GM18505 (cell line): ENCODE measurements around the gene RBMS3.

Experiments used
- ATAC-seq: cut with Tn5 transposase; IDR thresholded peaks from one replicate; pipeline ENCODE4 v1.9.1; 2021; ENCODE audit not compliant: unreplicated experiment
- POLR2A ChIP-seq: IDR thresholded peaks from 4 replicates; pipeline ENCODE4 v1.6.1; 2011; ENCODE audit warnings: borderline replicate concordance; ENCODE audit not compliant: insufficient read depth, insufficient read length; ENCODE audit errors: extremely low read depth

Gene RBMS3

GRCh38 chr3:29880809-29881208 is 599.9 kb downstream of the RBMS3 start:
- no peak for TF ChIP-seq POLR2A
- ATAC-seq = no peak

- ATAC-seq = no peak
- TF ChIP-seq POLR2A = no peak
Observed at GRCh38 chr3:29887451-29887850, 606.6 kb downstream of the RBMS3 start.

- no peak for ATAC-seq
- no peak for TF ChIP-seq POLR2A
Observed at GRCh38 chr3:29889215-29889614, 608.3 kb downstream of the RBMS3 start.

DNA sequence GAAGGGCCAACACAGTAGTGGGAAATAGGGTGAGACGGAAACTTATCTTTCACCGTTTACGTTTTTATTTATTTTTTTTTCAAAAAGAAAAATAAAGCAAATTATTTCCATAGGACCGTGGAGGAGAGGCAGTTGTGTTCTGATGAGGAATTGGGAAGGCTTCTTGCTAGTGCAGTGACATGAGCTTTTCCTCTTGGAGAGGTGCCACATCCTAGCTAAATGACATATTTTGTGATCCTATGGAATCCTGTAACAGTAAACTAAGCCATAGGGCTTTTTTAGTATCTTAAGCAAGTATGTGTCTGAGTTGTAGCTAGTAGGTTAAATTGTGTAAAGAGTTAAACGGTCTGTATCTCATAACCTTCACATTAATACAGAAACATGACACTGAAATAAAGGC is 609.9 kb downstream of the RBMS3 start:
- TF ChIP-seq POLR2A = no peak
- ATAC-seq = no peak

- no peak for TF ChIP-seq POLR2A
- ATAC-seq = no peak
Observed at GRCh38 chr3:29892976-29893554, 612.2 kb downstream of the RBMS3 start.

DNA sequence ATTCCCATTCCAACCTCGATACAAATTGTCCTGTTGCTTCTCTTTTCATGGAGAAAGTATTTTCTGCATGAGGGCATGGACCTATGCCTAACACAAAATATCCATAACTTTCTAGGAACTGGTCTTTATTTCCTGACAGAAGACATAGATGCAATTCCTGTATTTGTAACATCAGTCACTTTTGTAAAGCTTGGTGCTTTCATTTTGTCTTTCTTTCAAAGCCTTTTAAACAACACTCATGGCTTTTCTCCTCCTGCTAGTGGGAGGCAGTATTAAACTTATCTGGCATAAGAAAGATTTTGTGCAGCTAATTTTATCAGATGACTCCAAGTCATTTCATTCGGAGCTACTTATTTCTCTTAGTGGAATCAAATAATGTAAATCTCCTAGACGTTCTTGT is 616.0 kb downstream of the RBMS3 start:
- TF ChIP-seq POLR2A = no peak
- ATAC-seq = no peak

GRCh38 chr3:29898171-29898965 is 617.5 kb downstream of the RBMS3 start:
- ATAC-seq = no peak
- no peak for TF ChIP-seq POLR2A

DNA sequence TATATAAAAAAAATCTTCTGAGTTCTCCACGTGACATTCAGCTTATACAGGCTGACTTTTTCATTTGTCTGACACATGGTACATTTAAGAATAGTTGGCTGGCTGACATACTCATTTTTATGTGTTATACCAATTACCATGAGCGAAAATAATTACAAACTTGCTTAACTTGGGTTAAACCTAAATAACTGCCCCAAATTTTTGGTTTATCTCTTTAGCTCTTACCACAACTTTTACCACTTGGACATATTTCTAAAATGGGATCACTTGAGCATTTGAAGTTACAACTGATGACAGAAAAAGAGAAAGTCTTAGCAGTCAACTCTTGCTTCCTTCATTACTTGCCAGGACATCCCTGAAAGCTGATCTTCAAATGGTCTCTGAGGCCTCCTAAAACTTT is 618.1 kb downstream of the RBMS3 start:
- no peak for ATAC-seq
- TF ChIP-seq POLR2A = no peak

DNA sequence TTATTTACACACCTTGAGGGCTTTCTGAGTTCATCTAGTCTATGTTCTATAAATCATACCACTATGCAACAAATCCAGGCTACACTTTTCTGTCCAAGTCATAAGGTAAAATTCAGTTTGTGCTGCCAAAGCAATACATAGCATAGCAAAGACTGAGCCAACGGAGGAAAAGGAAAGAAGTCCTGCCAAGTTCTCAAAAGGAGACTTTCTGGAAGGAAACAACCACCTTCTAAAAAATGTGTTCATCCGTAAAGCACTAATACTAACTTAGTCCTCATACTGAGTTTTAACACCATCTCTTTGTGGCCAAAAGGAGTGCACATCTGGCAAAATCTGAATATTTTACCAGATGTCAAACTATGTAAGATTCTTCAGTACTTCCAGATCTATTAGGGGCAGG is 620.2 kb downstream of the RBMS3 start:
- no peak for TF ChIP-seq POLR2A
- ATAC-seq = no peak

DNA sequence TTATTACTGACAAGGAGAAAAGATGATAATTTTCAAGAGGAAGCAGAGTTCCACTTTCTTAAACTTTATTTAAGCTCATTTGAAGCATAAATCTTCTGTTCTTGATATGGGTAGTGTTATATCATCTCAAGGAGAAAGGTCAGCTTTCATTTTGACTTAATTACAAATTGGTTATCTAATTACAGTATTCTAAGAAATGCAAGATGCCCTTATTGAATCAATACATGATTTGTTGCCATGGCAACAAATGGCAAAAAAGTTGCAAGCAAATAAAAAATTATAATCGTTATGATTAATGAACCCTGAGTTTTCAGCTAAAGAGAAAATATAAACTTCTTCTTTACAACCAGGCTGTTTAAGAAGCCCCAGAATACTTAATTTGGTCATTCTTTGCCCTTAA is 622.7 kb downstream of the RBMS3 start:
- ATAC-seq = no peak

GRCh38 chr3:29906906-29907305 is 626.0 kb downstream of the RBMS3 start:
- TF ChIP-seq POLR2A = no peak
- no peak for ATAC-seq

More for the DNA sequence above, 622.7 kb downstream of the RBMS3 start:
- TF ChIP-seq POLR2A = no peak

DNA sequence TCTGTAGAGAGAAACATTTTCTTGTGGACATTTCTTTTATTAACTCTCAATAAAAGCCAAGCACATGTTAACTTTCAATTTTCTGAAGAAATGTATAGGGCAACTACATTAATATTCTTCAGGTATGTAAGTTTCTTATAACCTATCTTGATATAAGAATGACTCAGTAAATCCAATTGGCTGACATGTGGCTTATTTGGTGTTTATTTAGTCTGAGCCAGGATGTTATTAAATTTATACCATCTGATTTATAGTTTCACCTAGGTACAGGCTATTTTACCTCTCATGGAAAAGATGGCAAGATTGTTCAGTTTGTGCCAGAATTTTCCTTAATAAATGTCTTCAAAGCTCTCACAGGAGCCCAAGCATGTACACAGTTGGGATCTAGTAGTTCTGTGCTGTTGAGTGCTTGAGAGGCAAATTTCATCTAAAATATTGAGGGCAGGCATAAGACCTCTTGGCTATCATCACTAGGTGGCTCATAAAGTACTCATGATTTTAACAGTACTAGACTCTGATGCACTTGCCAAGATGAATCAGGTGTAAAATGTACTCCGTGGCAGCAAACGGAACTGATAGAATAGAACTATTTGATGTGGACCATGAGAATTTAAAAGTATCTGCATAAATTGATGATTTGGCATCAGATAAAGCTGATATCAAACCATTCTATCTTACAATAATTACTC is 631.9 kb downstream of the RBMS3 start:
- TF ChIP-seq POLR2A = no peak

DNA sequence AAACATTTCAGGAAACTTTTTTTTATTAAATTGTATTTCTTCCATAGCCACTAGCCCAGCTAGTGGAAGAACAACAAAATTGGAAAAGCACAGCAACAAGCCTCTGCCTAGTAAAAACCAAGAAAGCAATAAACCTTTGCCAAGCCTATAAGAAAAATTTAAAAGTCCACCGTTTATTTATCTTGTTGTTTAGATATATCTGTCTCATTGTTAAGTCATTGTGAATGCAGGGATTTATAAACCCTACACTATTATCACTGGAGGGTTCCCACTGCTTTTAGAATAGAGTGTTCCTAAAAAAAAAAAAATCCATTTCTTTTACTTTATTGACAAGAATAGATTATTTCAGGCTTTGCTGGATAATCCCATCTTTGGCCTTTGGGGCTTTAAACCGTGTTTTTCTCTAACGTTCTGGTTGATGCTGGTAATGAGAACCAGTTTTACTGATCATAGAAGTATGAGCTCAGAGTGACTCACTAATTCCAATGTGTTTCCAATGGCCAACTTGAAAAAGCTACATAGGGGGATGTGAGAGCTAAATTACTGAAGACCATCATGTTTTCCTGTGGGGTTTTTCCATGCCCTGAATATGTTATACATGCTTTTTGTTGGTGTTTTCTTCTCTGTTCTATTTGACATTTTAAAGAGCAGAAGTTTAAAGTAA is 634.1 kb downstream of the RBMS3 start:
- no peak for ATAC-seq
- no peak for TF ChIP-seq POLR2A

More for the DNA sequence above, 631.9 kb downstream of the RBMS3 start:
- ATAC-seq = no peak
